ENCODE data around the gene DYNC1I1. TPM values are rescaled to one million over a fixed set of nuclear protein-coding genes. Genes with fewer than 3 reads are reported as not detected.
A peak's percentile ranks its signal among the peaks of the same experiment; 100 is the strongest.

The DYNC1I1 gene
- polyA plus RNA-seq, 10 donors, result 0.43 to 1.6 (median 0.81) TPM

GRCh38 chr7:95788884-95789283, 16.5 kb downstream of the DYNC1I1 start:
- DNase-seq, result no peak

GRCh38 chr7:95793658-95794057, 21.3 kb downstream of the DYNC1I1 start:
- DNase-seq, result no peak

- no peak for DNase-seq
Measured at GRCh38 chr7:95794917-95795515, 22.7 kb downstream of the DYNC1I1 start.

GRCh38 chr7:95796617-95797016, 24.3 kb downstream of the DYNC1I1 start:
- no peak for DNase-seq

- peak in 1 of 3 donors; percentile 38 for DNase-seq
Measured at GRCh38 chr7:95798401-95798930, 26.1 kb downstream of the DYNC1I1 start.

GRCh38 chr7:95800787-95801186, 28.4 kb downstream of the DYNC1I1 start:
- DNase-seq, result no peak

- DNase-seq, result no peak
Measured at GRCh38 chr7:95802270-95802669, 29.9 kb downstream of the DYNC1I1 start.

- no peak for DNase-seq
Measured at GRCh38 chr7:95804052-95804451, 31.7 kb downstream of the DYNC1I1 start.

GRCh38 chr7:95805909-95806308, 33.6 kb downstream of the DYNC1I1 start:
- DNase-seq, result no peak

- DNase-seq, result no peak
Measured at GRCh38 chr7:95808396-95808795, 36.0 kb downstream of the DYNC1I1 start.

- peak in 1 of 3 donors; percentile 24 for DNase-seq
Measured at GRCh38 chr7:95811846-95812445, 39.6 kb downstream of the DYNC1I1 start.

- no peak for DNase-seq
Measured at GRCh38 chr7:95814721-95815120, 42.4 kb downstream of the DYNC1I1 start.

- DNase-seq, result no peak
Measured at GRCh38 chr7:95817866-95818640, 45.7 kb downstream of the DYNC1I1 start.

- DNase-seq, result no peak
Measured at GRCh38 chr7:95820778-95821177, 48.4 kb downstream of the DYNC1I1 start.

GRCh38 chr7:95822717-95823116, 50.4 kb downstream of the DYNC1I1 start:
- no peak for DNase-seq

- DNase-seq, result no peak
Measured at GRCh38 chr7:95824616-95825015, 52.3 kb downstream of the DYNC1I1 start.

- DNase-seq, result no peak
Measured at GRCh38 chr7:95828824-95829790, 56.8 kb downstream of the DYNC1I1 start.

- DNase-seq, result no peak
Measured at GRCh38 chr7:95840953-95841950, 68.9 kb downstream of the DYNC1I1 start.

GRCh38 chr7:95843286-95843685, 70.9 kb downstream of the DYNC1I1 start:
- DNase-seq, result no peak

GRCh38 chr7:95845007-95845406, 72.7 kb downstream of the DYNC1I1 start:
- DNase-seq, result peak in 2 of 3 donors; percentile 2 to 5
